Measurements from ENCODE around the gene RHEB. TPM values are rescaled to one million over a fixed set of nuclear protein-coding genes. Genes with fewer than 3 reads are reported as not detected.

Gene RHEB
- total RNA-seq, 2 donors from 2014 or later = 66.8 to 67.6 TPM

DNA sequence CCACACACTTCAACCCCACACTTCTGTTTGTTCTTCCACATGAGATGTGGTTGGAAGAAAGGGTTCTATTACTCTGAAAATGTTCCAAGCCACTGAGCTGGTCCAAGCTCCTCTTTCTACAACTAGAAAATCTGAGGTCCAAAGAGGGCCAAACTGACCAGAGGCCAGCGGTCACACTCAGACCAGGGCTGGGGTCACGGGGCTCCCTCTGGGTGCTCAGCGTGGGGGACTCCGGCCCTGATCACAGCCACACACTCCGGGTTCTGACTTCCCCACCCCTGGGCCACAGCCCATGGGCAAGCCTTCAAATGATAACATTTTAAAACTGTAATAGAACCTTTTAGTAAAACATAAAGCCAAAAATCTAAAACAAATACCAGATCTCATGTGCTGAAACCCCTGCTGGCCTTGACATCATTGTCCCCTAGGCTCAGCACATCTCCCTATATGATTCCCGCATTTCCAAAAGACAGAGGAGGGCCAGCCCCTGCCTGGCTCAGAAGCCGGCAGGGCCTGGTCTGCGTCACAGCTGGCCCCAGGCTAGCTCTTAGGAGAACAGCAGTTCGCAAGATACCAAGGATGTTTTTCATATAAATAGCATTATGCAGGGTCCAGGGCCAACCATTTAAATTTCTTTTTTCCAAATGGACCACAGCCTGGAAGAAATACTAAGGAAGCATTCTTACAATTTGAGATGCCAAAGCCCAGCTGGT is 83.1 kb downstream of the RHEB start:
- intact Hi-C loops (cut with DNase I) = no loop called here
- Histone ChIP-seq H3K9me3 (no peaks in the 10 kb centered on the region), H3K27ac (no peak overlapping the region), H3K9ac (ENCODE audit: low read depth in 2 of 2, low read length in 2 of 2) (no peak overlapping the region), H3K27me3 (peaks cover 8% of the 10 kb centered on the region), H3K4me1 (no peaks in the 10 kb centered on the region), H3K4me3 (no peak overlapping the region), H3K36me3 (no peaks in the 10 kb centered on the region)
- no peak for DNase-seq
- TF ChIP-seq, protein P1, sequence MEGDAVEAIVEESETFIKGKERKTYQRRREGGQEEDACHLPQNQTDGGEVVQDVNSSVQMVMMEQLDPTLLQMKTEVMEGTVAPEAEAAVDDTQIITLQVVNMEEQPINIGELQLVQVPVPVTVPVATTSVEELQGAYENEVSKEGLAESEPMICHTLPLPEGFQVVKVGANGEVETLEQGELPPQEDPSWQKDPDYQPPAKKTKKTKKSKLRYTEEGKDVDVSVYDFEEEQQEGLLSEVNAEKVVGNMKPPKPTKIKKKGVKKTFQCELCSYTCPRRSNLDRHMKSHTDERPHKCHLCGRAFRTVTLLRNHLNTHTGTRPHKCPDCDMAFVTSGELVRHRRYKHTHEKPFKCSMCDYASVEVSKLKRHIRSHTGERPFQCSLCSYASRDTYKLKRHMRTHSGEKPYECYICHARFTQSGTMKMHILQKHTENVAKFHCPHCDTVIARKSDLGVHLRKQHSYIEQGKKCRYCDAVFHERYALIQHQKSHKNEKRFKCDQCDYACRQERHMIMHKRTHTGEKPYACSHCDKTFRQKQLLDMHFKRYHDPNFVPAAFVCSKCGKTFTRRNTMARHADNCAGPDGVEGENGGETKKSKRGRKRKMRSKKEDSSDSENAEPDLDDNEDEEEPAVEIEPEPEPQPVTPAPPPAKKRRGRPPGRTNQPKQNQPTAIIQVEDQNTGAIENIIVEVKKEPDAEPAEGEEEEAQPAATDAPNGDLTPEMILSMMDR (IDR thresholded peaks at IDR 0.05) = no peak

DNA sequence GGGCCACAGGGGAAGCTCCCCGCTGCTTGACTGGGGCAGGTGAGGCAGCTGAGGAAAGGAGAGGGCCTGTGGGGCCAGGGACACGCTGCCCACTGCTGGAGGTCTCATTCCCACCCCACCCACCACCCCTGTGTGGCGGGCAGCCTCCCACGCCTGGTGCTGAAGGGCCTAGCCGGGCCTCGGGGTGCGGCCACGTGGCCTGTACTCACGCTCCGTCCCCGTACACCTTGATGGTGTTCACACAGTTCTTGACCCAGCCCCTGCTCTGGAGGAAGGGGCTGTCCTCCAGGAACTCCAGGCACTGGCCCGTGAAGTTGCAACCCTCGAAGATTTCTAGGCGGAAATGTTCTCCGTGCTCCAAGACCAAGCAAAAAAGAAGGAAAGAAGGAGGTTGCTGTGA is 83.7 kb downstream of the RHEB start:
- DNase-seq = no peak
- Histone ChIP-seq H3K27ac (no peak overlapping the region), H3K4me1 (no peaks in the 10 kb centered on the region)

DNA sequence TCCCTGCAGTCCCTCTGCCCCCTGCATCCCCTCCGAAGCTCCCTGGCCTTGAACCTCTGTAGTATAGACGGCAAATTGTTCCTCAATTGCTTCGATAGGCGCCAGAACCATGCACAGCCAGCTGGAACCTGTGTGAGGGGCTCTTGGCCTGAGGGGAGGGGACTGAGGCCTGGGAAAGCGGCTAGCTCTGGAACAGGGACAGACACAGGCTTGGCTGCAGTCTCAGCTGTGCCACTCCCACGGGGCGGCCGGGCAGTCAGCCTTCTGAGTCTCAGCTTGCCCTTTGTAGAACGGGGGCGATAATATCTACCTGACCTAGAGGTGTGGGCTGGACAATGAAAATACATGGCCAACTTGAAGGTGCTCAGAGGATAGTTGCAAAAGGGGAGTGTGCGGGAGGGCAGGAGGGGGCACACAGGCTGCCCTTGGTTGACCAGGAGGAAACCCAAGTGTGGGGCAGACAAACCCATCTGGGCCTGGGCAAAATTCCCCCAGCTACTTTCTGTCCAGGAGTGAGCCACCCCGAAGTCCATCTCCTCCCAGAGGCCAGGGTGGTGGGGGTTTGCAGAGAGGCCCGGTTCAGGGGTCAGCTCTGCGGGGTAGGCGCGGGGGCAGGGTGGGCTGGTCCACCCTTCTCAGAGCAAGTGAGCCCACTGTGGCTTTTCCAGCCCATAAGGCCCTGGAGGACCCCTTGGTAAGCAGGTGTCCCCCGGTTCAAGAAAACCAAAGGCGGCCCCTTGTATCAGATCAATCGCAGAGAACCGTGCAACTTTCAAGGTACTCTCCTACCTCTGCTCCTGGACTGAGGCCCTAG is 84.4 kb downstream of the RHEB start:
- no peak for DNase-seq
- Histone ChIP-seq H3K27ac (no peak overlapping the region), H3K9me3 (no peaks in the 10 kb centered on the region), H3K36me3 (no peaks in the 10 kb centered on the region), H3K4me1 (no peaks in the 10 kb centered on the region), H3K4me3 (no peak overlapping the region), H3K9ac (ENCODE audit: low read depth in 2 of 2, low read length in 2 of 2) (no peak overlapping the region), H3K27me3 (peaks cover 7% of the 10 kb centered on the region)
- TF ChIP-seq, protein P1 (IDR thresholded peaks at IDR 0.05) = no peak
- intact Hi-C loops (cut with DNase I) = no loop called here

More for the DNA sequence above, 83.7 kb downstream of the RHEB start:
- no peaks in the 10 kb centered on the region for H3K36me3 ChIP-seq
- TF ChIP-seq, protein P1 (IDR thresholded peaks at IDR 0.05) = no peak
- H3K9me3 ChIP-seq = no peaks in the 10 kb centered on the region
- intact Hi-C loops (cut with DNase I) = no loop called here
- peaks cover 8% of the 10 kb centered on the region for H3K27me3 ChIP-seq
- H3K4me3 ChIP-seq = no peak overlapping the region
- no peak overlapping the region for H3K9ac ChIP-seq (ENCODE audit: low read depth in 2 of 2, low read length in 2 of 2)

DNA sequence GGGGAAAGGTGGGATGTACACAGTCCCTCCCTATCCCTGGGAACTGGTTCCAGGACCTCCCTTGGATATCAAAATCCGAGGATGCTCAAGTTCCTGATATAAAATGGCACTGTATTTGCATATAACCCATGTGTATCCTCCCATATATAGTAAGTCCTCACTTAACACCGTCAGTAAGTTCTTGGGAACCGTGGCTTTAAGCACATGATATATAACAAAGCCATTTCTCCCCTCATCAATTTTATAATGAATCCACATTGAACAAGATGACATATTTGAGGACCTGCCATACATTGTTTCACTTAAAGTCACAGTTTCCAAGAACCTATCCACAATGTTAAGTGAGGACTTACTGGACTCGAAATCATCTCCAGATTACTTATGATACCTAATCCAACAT is 85.1 kb downstream of the RHEB start:
- no peaks in the 10 kb centered on the region for H3K4me1 ChIP-seq
- H3K36me3 ChIP-seq = no peaks in the 10 kb centered on the region
- no peak overlapping the region for H3K27ac ChIP-seq
- no peak for DNase-seq
- no peaks in the 10 kb centered on the region for H3K9me3 ChIP-seq
- no peaks in the 10 kb centered on the region for H3K27me3 ChIP-seq
- TF ChIP-seq, protein P1 (IDR thresholded peaks at IDR 0.05) = no peak
- H3K4me3 ChIP-seq = no peak overlapping the region
- no peak overlapping the region for H3K9ac ChIP-seq (ENCODE audit: low read depth in 2 of 2, low read length in 2 of 2)
- intact Hi-C loops (cut with DNase I) = no loop called here

DNA sequence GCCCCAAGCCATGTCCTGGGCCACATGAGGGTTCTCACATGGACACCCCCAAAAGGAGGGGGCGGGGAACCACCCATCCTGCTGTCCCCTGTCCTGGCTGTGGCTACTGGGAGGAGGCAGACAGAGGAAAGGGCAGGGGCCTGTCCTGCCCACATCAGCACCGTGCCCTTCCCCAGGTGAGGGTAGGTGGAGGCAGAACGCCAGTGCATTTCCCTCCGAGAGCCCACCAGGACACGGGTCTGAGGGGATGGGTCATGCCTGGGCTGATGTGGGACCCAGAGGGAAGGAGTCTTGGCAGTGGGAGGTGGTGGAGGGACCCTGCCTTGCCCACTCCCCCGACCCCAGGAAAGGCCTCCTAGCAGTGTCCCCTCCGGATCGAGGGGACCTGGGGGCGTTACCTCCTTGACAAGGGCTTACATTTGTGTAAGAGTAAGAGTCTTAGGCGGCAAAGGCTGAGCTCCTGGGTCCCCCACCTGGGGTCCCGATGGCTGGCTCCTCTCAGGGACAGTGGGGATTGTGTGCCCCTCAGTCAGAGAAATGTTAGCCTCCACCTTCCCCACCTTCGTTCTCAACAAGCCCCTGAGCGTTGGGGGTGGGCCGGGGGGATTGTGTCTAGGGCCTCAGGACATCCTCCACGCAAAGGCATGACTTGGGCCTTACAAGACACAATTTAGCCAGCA is 85.8 kb downstream of the RHEB start:
- Histone ChIP-seq H3K36me3 (no peaks in the 10 kb centered on the region), H3K4me1 (no peaks in the 10 kb centered on the region), H3K27ac (no peak overlapping the region), H3K9ac (ENCODE audit: low read depth in 2 of 2, low read length in 2 of 2) (no peak overlapping the region), H3K27me3 (no peaks in the 10 kb centered on the region), H3K9me3 (no peaks in the 10 kb centered on the region), H3K4me3 (no peak overlapping the region)
- DNase-seq = no peak
- TF ChIP-seq, protein P1 (IDR thresholded peaks at IDR 0.05) = no peak
- intact Hi-C loops (cut with DNase I) = no loop called here
